Effector memory CD4-positive, alpha-beta T cell (primary cell): ENCODE data around the gene SEMA3G.
A peak's percentile ranks its signal among the peaks of the same experiment; 100 is the strongest.

Experiments used
- DNase-seq, 3 donors: peaks; one replicate each; pipeline ENCODE4 v3.0.0-alpha.2; 2020
- H3K27ac ChIP-seq: 2 replicates; pipeline ENCODE4 v1.7.0; 2013; ENCODE audit warnings: mild to moderate bottlenecking, low read length, moderate library complexity; ENCODE audit not compliant: insufficient read depth, poor library complexity, severe bottlenecking
- H3K27me3 ChIP-seq: replicated peaks from 2 replicates; pipeline ENCODE4 v1.7.0; 2013; ENCODE audit warnings: mild to moderate bottlenecking, low read length; ENCODE audit not compliant: insufficient read depth, control insufficient read depth, poor library complexity, severe bottlenecking
- H3K36me3 ChIP-seq: 2 replicates; pipeline ENCODE4 v1.7.0; 2013; ENCODE audit warnings: mild to moderate bottlenecking, low read length, moderate library complexity; ENCODE audit not compliant: control insufficient read depth, insufficient read depth
- H3K4me1 ChIP-seq: 2 replicates; pipeline ENCODE4 v1.7.0; 2013; ENCODE audit warnings: low read length, mild to moderate bottlenecking; ENCODE audit not compliant: control insufficient read depth, insufficient read depth, poor library complexity, severe bottlenecking
- H3K4me3 ChIP-seq: 2 replicates; pipeline ENCODE4 v1.7.0; 2013; ENCODE audit warnings: low read length, low read depth, mild to moderate bottlenecking; ENCODE audit not compliant: insufficient read depth, poor library complexity, severe bottlenecking
- H3K9me3 ChIP-seq: 2 replicates; pipeline ENCODE4 v1.7.0; 2013; ENCODE audit warnings: mild to moderate bottlenecking, low read length, moderate library complexity; ENCODE audit not compliant: control insufficient read depth

SEMA3G gene

GRCh38 chr3:52432225-52432624, 12.7 kb downstream of the SEMA3G start:
- no peaks in the 10 kb centered on the region for H3K36me3 ChIP-seq
- H3K9me3 ChIP-seq, result no peaks in the 10 kb centered on the region
- no peaks in the 10 kb centered on the region for H3K27me3 ChIP-seq
- H3K27ac ChIP-seq, result no peak overlapping the region
- no peaks in the 10 kb centered on the region for H3K4me1 ChIP-seq
- DNase-seq, result no peak
- no peak overlapping the region for H3K4me3 ChIP-seq

- DNase-seq, result no peak
- Histone ChIP-seq H3K36me3 (no peaks in the 10 kb centered on the region), H3K27ac (no peak overlapping the region), H3K27me3 (no peaks in the 10 kb centered on the region), H3K9me3 (no peaks in the 10 kb centered on the region), H3K4me1 (no peaks in the 10 kb centered on the region), H3K4me3 (no peak overlapping the region)
Measured at GRCh38 chr3:52431459-52432223, 13.3 kb downstream of the SEMA3G start.

- no peak for DNase-seq
- no peaks in the 10 kb centered on the region for H3K36me3 ChIP-seq
- H3K4me1 ChIP-seq, result no peaks in the 10 kb centered on the region
- H3K9me3 ChIP-seq, result no peaks in the 10 kb centered on the region
- no peak overlapping the region for H3K4me3 ChIP-seq
- H3K27me3 ChIP-seq, result no peaks in the 10 kb centered on the region
- no peak overlapping the region for H3K27ac ChIP-seq
Measured at GRCh38 chr3:52430416-52430810, 14.5 kb downstream of the SEMA3G start.

DNA sequence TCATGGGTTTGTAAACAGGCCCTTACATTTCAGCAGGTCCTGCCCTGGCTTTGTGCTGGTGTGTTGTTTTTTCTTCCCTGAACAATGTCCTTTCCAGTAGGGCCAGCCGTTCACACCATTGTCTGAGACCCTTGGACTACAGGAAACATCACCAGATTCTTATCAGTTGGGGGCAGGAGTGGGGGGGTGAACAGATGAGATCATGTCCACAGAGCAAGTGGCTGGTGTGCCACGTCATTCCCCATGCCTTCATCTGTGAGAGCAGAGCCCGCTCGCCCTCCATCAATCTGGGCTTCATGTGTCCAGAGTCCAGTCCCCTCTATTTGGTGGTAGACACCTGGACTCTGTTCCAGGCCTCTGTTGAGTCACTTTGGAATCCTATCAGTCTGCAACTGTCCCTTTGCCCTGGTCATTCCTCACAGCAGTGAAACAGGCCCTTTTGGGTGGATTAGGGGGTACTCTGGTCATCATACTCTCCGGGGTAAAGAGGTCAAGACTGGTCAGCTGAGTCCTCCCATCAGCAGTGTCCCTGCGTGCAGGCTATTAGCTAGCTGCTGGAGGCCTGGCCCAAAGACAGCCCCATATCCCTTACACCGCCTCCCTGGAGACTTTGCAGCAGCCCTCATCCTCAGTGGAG, 15.0 kb downstream of the SEMA3G start:
- H3K27ac ChIP-seq, result no peak overlapping the region
- no peaks in the 10 kb centered on the region for H3K4me1 ChIP-seq
- no peaks in the 10 kb centered on the region for H3K36me3 ChIP-seq
- no peaks in the 10 kb centered on the region for H3K9me3 ChIP-seq
- H3K4me3 ChIP-seq, result no peak overlapping the region
- no peak for DNase-seq
- H3K27me3 ChIP-seq, result no peaks in the 10 kb centered on the region

- Histone ChIP-seq H3K27ac (no peak overlapping the region), H3K9me3 (no peaks in the 10 kb centered on the region), H3K36me3 (no peaks in the 10 kb centered on the region)
Measured at GRCh38 chr3:52429031-52429430, 15.9 kb downstream of the SEMA3G start.

GRCh38 chr3:52428151-52429005, 16.5 kb downstream of the SEMA3G start:
- Histone ChIP-seq H3K27ac (no peak overlapping the region), H3K36me3 (no peaks in the 10 kb centered on the region), H3K27me3 (no peaks in the 10 kb centered on the region), H3K4me3 (no peak overlapping the region), H3K4me1 (no peaks in the 10 kb centered on the region), H3K9me3 (no peaks in the 10 kb centered on the region)
- DNase-seq, result peak in 1 of 3 donors; percentile 18

More at GRCh38 chr3:52429031-52429430, 15.9 kb downstream of the SEMA3G start:
- no peaks in the 10 kb centered on the region for H3K4me1 ChIP-seq
- H3K27me3 ChIP-seq, result no peaks in the 10 kb centered on the region
- no peak for DNase-seq
- no peak overlapping the region for H3K4me3 ChIP-seq

GRCh38 chr3:52423173-52423572, 21.7 kb downstream of the SEMA3G start:
- H3K27me3 ChIP-seq, result no peaks in the 10 kb centered on the region
- H3K9me3 ChIP-seq, result no peaks in the 10 kb centered on the region
- DNase-seq, result no peak

DNA sequence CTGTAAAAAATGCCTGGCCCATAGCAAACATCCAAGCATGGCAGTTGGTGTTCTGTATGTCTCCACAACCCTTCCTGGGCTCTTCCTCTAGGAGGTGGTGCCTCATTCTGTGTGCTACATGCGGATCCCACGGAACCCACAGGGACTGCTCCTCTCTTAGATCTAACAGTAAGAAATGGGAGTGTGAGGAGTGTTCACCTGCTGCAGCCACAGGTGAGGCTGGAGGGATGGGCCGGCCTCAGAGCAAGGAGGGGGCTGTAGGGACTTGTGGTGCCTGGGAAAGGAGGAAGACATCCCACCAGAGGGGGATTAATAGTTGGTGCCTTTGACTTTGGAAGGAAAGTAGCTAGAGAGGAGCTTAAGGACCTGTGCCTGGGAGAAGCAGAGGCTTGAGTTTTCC, 22.2 kb downstream of the SEMA3G start:
- Histone ChIP-seq H3K27ac (no peak overlapping the region), H3K27me3 (no peaks in the 10 kb centered on the region), H3K4me3 (no peak overlapping the region), H3K4me1 (no peaks in the 10 kb centered on the region), H3K9me3 (no peaks in the 10 kb centered on the region), H3K36me3 (no peaks in the 10 kb centered on the region)
- no peak for DNase-seq

More at GRCh38 chr3:52423173-52423572, 21.7 kb downstream of the SEMA3G start:
- Histone ChIP-seq H3K4me1 (no peaks in the 10 kb centered on the region), H3K27ac (no peak overlapping the region), H3K4me3 (no peak overlapping the region), H3K36me3 (no peaks in the 10 kb centered on the region)

DNA sequence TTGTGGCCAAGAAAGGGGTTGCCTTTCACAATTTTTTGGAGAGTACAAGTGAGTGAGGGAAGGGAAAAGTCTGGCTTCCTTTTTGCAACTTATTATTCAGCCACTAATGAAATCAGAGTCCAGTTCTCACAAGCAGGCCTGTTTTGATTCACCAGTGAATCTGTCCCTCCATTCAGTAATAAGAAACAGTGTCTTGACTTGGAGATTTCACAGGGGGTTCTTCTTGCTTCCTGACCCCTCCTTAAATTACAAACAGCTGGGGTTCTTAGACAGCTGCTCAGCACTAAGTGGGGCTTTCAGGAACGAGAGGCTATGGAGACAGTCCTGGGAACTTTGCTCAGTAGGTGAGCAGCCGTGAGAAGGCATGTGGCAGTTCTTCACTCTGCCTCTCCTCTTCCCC, 24.5 kb downstream of the SEMA3G start:
- no peak for DNase-seq
- Histone ChIP-seq H3K27ac (no peak overlapping the region), H3K27me3 (no peaks in the 10 kb centered on the region), H3K4me3 (no peak overlapping the region), H3K4me1 (no peaks in the 10 kb centered on the region), H3K36me3 (no peaks in the 10 kb centered on the region), H3K9me3 (no peaks in the 10 kb centered on the region)

GRCh38 chr3:52415800-52416199, 29.1 kb downstream of the SEMA3G start:
- Histone ChIP-seq H3K4me1 (peaks cover 10% of the 10 kb centered on the region), H3K27ac (no peak overlapping the region), H3K27me3 (no peaks in the 10 kb centered on the region), H3K36me3 (no peaks in the 10 kb centered on the region), H3K9me3 (no peaks in the 10 kb centered on the region), H3K4me3 (no peak overlapping the region)
- DNase-seq, result no peak
